ENCODE results near the gene HECTD2.

HECTD2 gene

DNA sequence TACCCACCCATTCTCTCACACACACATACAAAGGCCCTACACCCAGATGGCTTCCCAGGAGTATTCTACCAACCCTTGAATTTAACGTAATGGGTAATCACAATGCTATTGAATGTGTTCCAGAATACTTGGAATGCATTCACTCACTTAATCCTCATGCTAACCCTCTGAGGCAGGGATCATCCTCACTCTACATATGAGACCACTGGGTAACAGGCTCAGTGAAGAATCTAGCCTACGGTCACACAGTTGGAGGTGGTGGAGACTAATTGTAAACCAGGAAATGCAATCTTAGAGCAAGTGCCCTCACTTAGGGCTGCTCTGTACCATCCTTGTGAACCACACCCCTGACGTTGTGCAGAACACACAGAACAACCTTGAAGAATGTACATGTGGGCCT, 135.2 kb downstream of the HECTD2 start:
- Histone ChIP-seq H3K9me3 (replicated peaks in 1 of 2; ENCODE audit: control insufficient read depth in 2 of 2, insufficient read depth in 1 of 2, low read depth in 1 of 2, low read length in 2 of 2) (no peaks in the 10 kb centered on the region), H3K27ac (replicated peaks; ENCODE audit: low read length) (no peak overlapping the region), H3K4ac (ENCODE audit: low read length) (no peak overlapping the region), H3K9ac (ENCODE audit: low read depth, low read length, poor library complexity) (no peak overlapping the region), H3K18ac (ENCODE audit: low read length) (no peak overlapping the region), H4K8ac (ENCODE audit: low read depth, low read length) (no peak overlapping the region), H2AFZ (ENCODE audit: low read length) (no peak overlapping the region), H3K4me3 (ENCODE audit: low read length in 2 of 2) (no peak overlapping the region), H3K4me2 (ENCODE audit: insufficient read depth, low read length, poor library complexity, severe bottlenecking) (no peak overlapping the region), H3K23ac (ENCODE audit: low read depth, low read length, poor library complexity) (no peak overlapping the region), H3K79me1 (ENCODE audit: low read depth, low read length) (no peaks in the 10 kb centered on the region), H3K36me3 (replicated peaks in 1 of 2; ENCODE audit: control insufficient read depth in 2 of 2, insufficient read depth in 2 of 2, low read length in 2 of 2) (no peaks in the 10 kb centered on the region), H2BK15ac (ENCODE audit: low read length) (no peak overlapping the region), H2BK120ac (ENCODE audit: low read depth, low read length) (no peak overlapping the region), H2BK12ac (ENCODE audit: low read length) (no peak overlapping the region), H3K27me3 (ENCODE audit: control insufficient read depth in 3 of 3, insufficient read depth in 3 of 3, low read depth in 1 of 3, low read length in 3 of 3) (peaks cover 0 to 2% (median 0%) of the 10 kb centered on the region in 3 experiments), H2BK5ac (ENCODE audit: low read length) (no peak overlapping the region), H3K14ac (ENCODE audit: low read length) (no peak overlapping the region), H3K4me1 (ENCODE audit: control insufficient read depth in 2 of 2, insufficient read depth in 1 of 2, low read depth in 1 of 2, low read length in 2 of 2) (no peaks in the 10 kb centered on the region), H2AK5ac (ENCODE audit: low read depth, low read length) (no peak overlapping the region), H4K91ac (ENCODE audit: low read depth, low read length, poor library complexity) (no peak overlapping the region)
- no CpG with 5 or more reads among the region's 3 CpGs for WGBS, 2 donors (ENCODE audit: extremely low coverage in 2 of 2, insufficient read length in 2 of 2, insufficient replicate concordance in 1 of 2)
- DNase-seq (ENCODE audit: low spot score) = no peak

DNA sequence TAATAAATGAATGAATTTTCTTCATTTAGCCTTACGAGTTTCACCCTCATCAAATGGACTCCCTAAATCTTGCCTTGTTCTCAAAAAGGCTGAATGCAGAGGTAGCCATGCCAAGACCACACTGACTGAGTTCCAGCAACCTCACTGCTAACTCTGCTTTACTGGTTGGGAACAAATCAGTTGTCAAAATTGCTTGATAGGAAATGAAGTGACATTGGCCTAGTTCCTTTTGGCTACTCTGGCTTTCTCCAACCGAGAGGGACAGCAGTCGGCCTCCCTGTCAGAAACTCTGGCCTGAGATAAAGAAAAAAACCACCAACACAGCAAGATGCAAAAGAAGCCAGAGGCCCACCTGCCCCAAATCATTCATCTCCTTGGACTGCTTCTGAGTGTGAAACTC, 135.7 kb downstream of the HECTD2 start:
- H4K8ac ChIP-seq (ENCODE audit: low read depth, low read length) = no peak overlapping the region
- H2BK12ac ChIP-seq (ENCODE audit: low read length) = no peak overlapping the region
- no peak overlapping the region for H4K91ac ChIP-seq (ENCODE audit: low read depth, low read length, poor library complexity)
- H2AK5ac ChIP-seq (ENCODE audit: low read depth, low read length) = no peak overlapping the region
- no peak overlapping the region for H2BK120ac ChIP-seq (ENCODE audit: low read depth, low read length)
- H3K27me3 ChIP-seq (ENCODE audit: control insufficient read depth in 3 of 3, insufficient read depth in 3 of 3, low read depth in 1 of 3, low read length in 3 of 3) = peaks cover 0 to 2% (median 0%) of the 10 kb centered on the region in 3 experiments
- H3K9me3 ChIP-seq (replicated peaks in 1 of 2; ENCODE audit: control insufficient read depth in 2 of 2, insufficient read depth in 1 of 2, low read depth in 1 of 2, low read length in 2 of 2) = no peaks in the 10 kb centered on the region
- H3K4ac ChIP-seq (ENCODE audit: low read length) = no peak overlapping the region
- H3K23ac ChIP-seq (ENCODE audit: low read depth, low read length, poor library complexity) = no peak overlapping the region
- no CpG with 5 or more reads among the region's 3 CpGs for WGBS, 2 donors (ENCODE audit: extremely low coverage in 2 of 2, insufficient read length in 2 of 2, insufficient replicate concordance in 1 of 2)
- no peaks in the 10 kb centered on the region for H3K4me1 ChIP-seq (ENCODE audit: control insufficient read depth in 2 of 2, insufficient read depth in 1 of 2, low read depth in 1 of 2, low read length in 2 of 2)
- no peak overlapping the region for H3K4me2 ChIP-seq (ENCODE audit: insufficient read depth, low read length, poor library complexity, severe bottlenecking)
- no peak overlapping the region for H3K9ac ChIP-seq (ENCODE audit: low read depth, low read length, poor library complexity)
- H3K14ac ChIP-seq (ENCODE audit: low read length) = no peak overlapping the region
- no peak overlapping the region for H3K18ac ChIP-seq (ENCODE audit: low read length)
- DNase-seq (ENCODE audit: low spot score) = no peak
- no peaks in the 10 kb centered on the region for H3K79me1 ChIP-seq (ENCODE audit: low read depth, low read length)
- H3K27ac ChIP-seq (replicated peaks; ENCODE audit: low read length) = no peak overlapping the region
- no peak overlapping the region for H2BK5ac ChIP-seq (ENCODE audit: low read length)
- H2BK15ac ChIP-seq (ENCODE audit: low read length) = no peak overlapping the region
- no peak overlapping the region for H2AFZ ChIP-seq (ENCODE audit: low read length)
- no peaks in the 10 kb centered on the region for H3K36me3 ChIP-seq (replicated peaks in 1 of 2; ENCODE audit: control insufficient read depth in 2 of 2, insufficient read depth in 2 of 2, low read length in 2 of 2)
- H3K4me3 ChIP-seq (ENCODE audit: low read length in 2 of 2) = no peak overlapping the region

DNA sequence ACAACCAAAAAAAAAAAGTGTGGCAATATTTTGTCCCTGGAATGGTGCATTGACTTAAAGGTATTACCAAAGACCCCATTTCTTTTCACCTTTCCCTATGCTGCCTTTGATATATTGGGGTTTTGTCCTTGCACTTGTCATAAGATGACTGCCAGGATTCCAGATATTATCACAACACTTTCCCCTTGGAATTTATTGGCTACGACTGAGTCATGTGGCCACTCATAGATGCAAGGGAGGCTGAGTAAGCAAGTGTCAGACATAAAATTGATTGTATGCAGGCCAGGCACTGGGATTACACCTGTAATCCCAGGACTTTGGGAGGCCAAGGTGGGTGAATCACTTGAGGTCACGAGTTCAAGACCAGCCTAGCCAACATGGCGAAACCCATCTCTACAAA, 139.1 kb downstream of the HECTD2 start:
- Histone ChIP-seq H2BK15ac (ENCODE audit: low read length) (no peak overlapping the region), H3K27ac (replicated peaks; ENCODE audit: low read length) (no peak overlapping the region), H3K4ac (ENCODE audit: low read length) (no peak overlapping the region), H3K4me1 (ENCODE audit: control insufficient read depth in 2 of 2, insufficient read depth in 1 of 2, low read depth in 1 of 2, low read length in 2 of 2) (peaks cover 0 to 2% of the 10 kb centered on the region in 2 donors), H3K14ac (ENCODE audit: low read length) (no peak overlapping the region), H4K8ac (ENCODE audit: low read depth, low read length) (no peak overlapping the region), H3K4me3 (ENCODE audit: low read length in 2 of 2) (no peak overlapping the region), H2BK120ac (ENCODE audit: low read depth, low read length) (no peak overlapping the region), H3K36me3 (replicated peaks in 1 of 2; ENCODE audit: control insufficient read depth in 2 of 2, insufficient read depth in 2 of 2, low read length in 2 of 2) (no peaks in the 10 kb centered on the region), H2AK5ac (ENCODE audit: low read depth, low read length) (no peak overlapping the region), H4K91ac (ENCODE audit: low read depth, low read length, poor library complexity) (no peak overlapping the region), H3K4me2 (ENCODE audit: insufficient read depth, low read length, poor library complexity, severe bottlenecking) (no peak overlapping the region), H3K79me1 (ENCODE audit: low read depth, low read length) (no peaks in the 10 kb centered on the region), H2BK12ac (ENCODE audit: low read length) (no peak overlapping the region), H3K9ac (ENCODE audit: low read depth, low read length, poor library complexity) (no peak overlapping the region), H3K9me3 (replicated peaks in 1 of 2; ENCODE audit: control insufficient read depth in 2 of 2, insufficient read depth in 1 of 2, low read depth in 1 of 2, low read length in 2 of 2) (no peaks in the 10 kb centered on the region), H2BK5ac (ENCODE audit: low read length) (no peak overlapping the region), H3K27me3 (ENCODE audit: control insufficient read depth in 3 of 3, insufficient read depth in 3 of 3, low read depth in 1 of 3, low read length in 3 of 3) (peaks cover 0 to 2% (median 0%) of the 10 kb centered on the region in 3 experiments), H3K18ac (ENCODE audit: low read length) (no peak overlapping the region), H2AFZ (ENCODE audit: low read length) (no peak overlapping the region), H3K23ac (ENCODE audit: low read depth, low read length, poor library complexity) (no peak overlapping the region)
- no peak for DNase-seq (ENCODE audit: low spot score)
- no CpG with 5 or more reads among the region's 3 CpGs for WGBS, 2 donors (ENCODE audit: extremely low coverage in 2 of 2, insufficient read length in 2 of 2, insufficient replicate concordance in 1 of 2)

DNA sequence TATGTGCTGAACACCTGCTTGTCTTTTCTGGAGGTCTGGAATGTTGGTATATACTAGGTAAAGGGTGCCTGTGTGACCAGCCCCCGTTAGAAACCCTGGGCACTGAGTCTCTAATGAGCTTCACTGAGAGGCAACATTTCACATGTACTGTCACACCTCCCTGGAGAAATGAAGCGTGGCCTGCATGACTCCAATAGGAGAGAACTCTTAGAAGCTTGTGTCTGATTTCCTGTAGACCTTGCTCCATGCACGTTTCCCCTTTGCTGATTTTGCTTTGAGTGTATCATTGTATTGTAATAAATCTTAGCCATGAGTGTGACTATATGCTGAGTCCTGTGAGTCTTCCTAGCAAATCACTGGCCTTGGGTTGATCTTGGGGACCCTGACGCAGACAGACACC, 139.9 kb downstream of the HECTD2 start:
- H2BK5ac ChIP-seq (ENCODE audit: low read length) = no peak overlapping the region
- H2BK15ac ChIP-seq (ENCODE audit: low read length) = no peak overlapping the region
- H3K36me3 ChIP-seq (replicated peaks in 1 of 2; ENCODE audit: control insufficient read depth in 2 of 2, insufficient read depth in 2 of 2, low read length in 2 of 2) = no peaks in the 10 kb centered on the region
- no peak overlapping the region for H2AK5ac ChIP-seq (ENCODE audit: low read depth, low read length)
- H3K27ac ChIP-seq (replicated peaks; ENCODE audit: low read length) = no peak overlapping the region
- H4K8ac ChIP-seq (ENCODE audit: low read depth, low read length) = no peak overlapping the region
- H3K79me1 ChIP-seq (ENCODE audit: low read depth, low read length) = no peaks in the 10 kb centered on the region
- WGBS, 2 donors (ENCODE audit: extremely low coverage in 2 of 2, insufficient read length in 2 of 2, insufficient replicate concordance in 1 of 2) = no CpG with 5 or more reads among the region's 4 CpGs
- no peak overlapping the region for H3K23ac ChIP-seq (ENCODE audit: low read depth, low read length, poor library complexity)
- H3K27me3 ChIP-seq (ENCODE audit: control insufficient read depth in 3 of 3, insufficient read depth in 3 of 3, low read depth in 1 of 3, low read length in 3 of 3) = peaks cover 0 to 2% (median 0%) of the 10 kb centered on the region in 3 experiments
- H2AFZ ChIP-seq (ENCODE audit: low read length) = no peak overlapping the region
- no peaks in the 10 kb centered on the region for H3K9me3 ChIP-seq (replicated peaks in 1 of 2; ENCODE audit: control insufficient read depth in 2 of 2, insufficient read depth in 1 of 2, low read depth in 1 of 2, low read length in 2 of 2)
- DNase-seq (ENCODE audit: low spot score) = no peak
- H3K18ac ChIP-seq (ENCODE audit: low read length) = no peak overlapping the region
- H3K4me2 ChIP-seq (ENCODE audit: insufficient read depth, low read length, poor library complexity, severe bottlenecking) = no peak overlapping the region
- H3K4ac ChIP-seq (ENCODE audit: low read length) = no peak overlapping the region
- no peak overlapping the region for H2BK12ac ChIP-seq (ENCODE audit: low read length)
- H2BK120ac ChIP-seq (ENCODE audit: low read depth, low read length) = no peak overlapping the region
- H3K4me1 ChIP-seq (ENCODE audit: control insufficient read depth in 2 of 2, insufficient read depth in 1 of 2, low read depth in 1 of 2, low read length in 2 of 2) = peaks cover 0 to 2% of the 10 kb centered on the region in 2 donors
- no peak overlapping the region for H3K4me3 ChIP-seq (ENCODE audit: low read length in 2 of 2)
- H3K9ac ChIP-seq (ENCODE audit: low read depth, low read length, poor library complexity) = no peak overlapping the region
- H4K91ac ChIP-seq (ENCODE audit: low read depth, low read length, poor library complexity) = no peak overlapping the region
- H3K14ac ChIP-seq (ENCODE audit: low read length) = no peak overlapping the region
